IPS-15b (cell line): ENCODE data around the gene C10orf105.

Experiments
- H3K27me3 ChIP-seq: one replicate; pipeline ENCODE4 v1.6.1; 2013; ENCODE audit warnings: low read length; ENCODE audit not compliant: control insufficient read depth, insufficient read depth
- H3K36me3 ChIP-seq: one replicate; pipeline ENCODE4 v1.6.1; 2013; ENCODE audit warnings: low read length; ENCODE audit not compliant: control insufficient read depth, insufficient read depth
- H3K4me1 ChIP-seq: one replicate; pipeline ENCODE4 v1.6.1; 2013; ENCODE audit warnings: mild to moderate bottlenecking, low read length; ENCODE audit not compliant: control insufficient read depth, insufficient read depth
- H3K4me3 ChIP-seq: one replicate; pipeline ENCODE4 v1.5.1; 2013; ENCODE audit warnings: low read depth, low read length
- H3K9ac ChIP-seq: one replicate; pipeline ENCODE4 v1.6.1; 2013; ENCODE audit warnings: low read depth, mild to moderate bottlenecking, low read length
- H3K9me3 ChIP-seq: one replicate; pipeline ENCODE4 v1.6.1; 2013; ENCODE audit warnings: mild to moderate bottlenecking, low read length; ENCODE audit not compliant: control insufficient read depth, insufficient read depth

C10orf105 gene

GRCh38 chr10:71687077-71687476, 32.5 kb downstream of the C10orf105 start:
- Histone ChIP-seq H3K4me1 (peaks cover 3% of the 10 kb centered on the region), H3K9ac (no peak overlapping the region)

DNA sequence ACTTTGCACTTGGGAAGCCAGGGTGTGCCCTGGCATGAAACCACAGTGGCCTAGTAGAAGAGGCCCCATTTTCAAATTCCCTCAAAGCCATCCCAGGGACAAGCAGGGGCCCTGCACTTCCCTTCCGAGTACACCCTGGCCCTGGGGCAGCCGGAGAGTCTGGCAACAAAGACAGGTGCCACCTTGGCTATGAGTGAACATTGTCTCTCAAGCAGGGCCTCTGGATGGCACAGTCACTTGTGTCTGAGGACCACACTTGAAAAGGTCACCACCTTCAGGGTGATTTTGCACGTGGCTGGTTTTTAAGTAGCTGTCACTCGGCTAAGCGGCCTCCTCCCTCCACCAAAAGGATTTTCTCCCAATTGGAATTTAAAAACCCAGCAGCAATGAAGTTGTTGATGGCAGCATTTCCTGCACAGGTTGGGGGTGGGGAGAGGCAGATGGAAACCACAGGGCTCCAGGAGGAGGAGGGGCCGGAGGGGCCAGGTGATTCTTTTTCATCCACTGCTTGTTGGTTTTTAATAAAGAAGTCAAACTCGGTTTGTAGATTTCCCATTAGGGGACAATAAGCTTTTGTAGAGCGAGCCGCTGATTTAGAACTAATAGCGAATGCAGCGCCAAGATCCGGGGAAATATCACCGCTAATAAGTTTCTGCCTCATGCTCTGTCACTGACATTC, 33.9 kb downstream of the C10orf105 start:
- Histone ChIP-seq H3K27me3 (no peaks in the 10 kb centered on the region), H3K36me3 (no peaks in the 10 kb centered on the region), H3K9ac (peak overlapping the region; percentile 8), H3K4me1 (peaks cover 3% of the 10 kb centered on the region), H3K4me3 (no peak overlapping the region), H3K9me3 (no peaks in the 10 kb centered on the region)

More at GRCh38 chr10:71687077-71687476, 32.5 kb downstream of the C10orf105 start:
- no peaks in the 10 kb centered on the region for H3K9me3 ChIP-seq
- H3K4me3 ChIP-seq = no peak overlapping the region
- no peaks in the 10 kb centered on the region for H3K27me3 ChIP-seq
- no peaks in the 10 kb centered on the region for H3K36me3 ChIP-seq

GRCh38 chr10:71684356-71685173, 35.0 kb downstream of the C10orf105 start:
- H3K27me3 ChIP-seq = no peaks in the 10 kb centered on the region
- peaks cover 3% of the 10 kb centered on the region for H3K4me1 ChIP-seq
- H3K36me3 ChIP-seq = no peaks in the 10 kb centered on the region
- no peak overlapping the region for H3K4me3 ChIP-seq
- H3K9ac ChIP-seq = no peak overlapping the region
- H3K9me3 ChIP-seq = no peaks in the 10 kb centered on the region

GRCh38 chr10:71683301-71683700, 36.3 kb downstream of the C10orf105 start:
- Histone ChIP-seq H3K4me3 (no peak overlapping the region), H3K36me3 (no peaks in the 10 kb centered on the region), H3K4me1 (peaks cover 3% of the 10 kb centered on the region)

DNA sequence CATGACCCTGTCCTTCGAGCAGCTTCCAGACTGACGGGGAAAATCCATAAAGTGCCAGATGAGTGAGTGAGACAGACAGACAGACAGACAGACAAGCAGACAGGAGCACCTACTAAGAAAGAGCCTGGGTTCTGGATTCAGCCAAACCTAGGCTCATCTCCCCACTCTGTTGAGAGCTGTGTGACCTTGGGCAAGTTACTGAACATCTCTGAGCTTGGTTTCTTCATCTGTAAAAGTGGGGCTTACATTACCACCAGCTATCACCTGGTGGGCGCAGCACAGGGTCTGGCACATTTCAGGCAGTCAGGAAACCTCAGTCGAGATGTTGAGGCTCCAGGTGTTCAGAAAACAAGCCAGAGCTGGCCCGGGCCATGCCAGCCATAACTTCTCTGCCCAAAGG, 37.6 kb downstream of the C10orf105 start:
- H3K4me1 ChIP-seq = peaks cover 3% of the 10 kb centered on the region
- H3K36me3 ChIP-seq = no peaks in the 10 kb centered on the region
- H3K9ac ChIP-seq = no peak overlapping the region
- no peaks in the 10 kb centered on the region for H3K9me3 ChIP-seq
- H3K4me3 ChIP-seq = no peak overlapping the region
- H3K27me3 ChIP-seq = no peaks in the 10 kb centered on the region

More at GRCh38 chr10:71683301-71683700, 36.3 kb downstream of the C10orf105 start:
- Histone ChIP-seq H3K9ac (no peak overlapping the region), H3K9me3 (no peaks in the 10 kb centered on the region), H3K27me3 (no peaks in the 10 kb centered on the region)

- Histone ChIP-seq H3K9ac (no peak overlapping the region), H3K4me1 (no peaks in the 10 kb centered on the region), H3K9me3 (no peaks in the 10 kb centered on the region), H3K27me3 (no peaks in the 10 kb centered on the region), H3K4me3 (no peak overlapping the region), H3K36me3 (no peaks in the 10 kb centered on the region)
These were observed 40.2 kb downstream of the C10orf105 start for GRCh38 chr10:71679425-71679824.

- Histone ChIP-seq H3K9me3 (no peaks in the 10 kb centered on the region), H3K4me1 (no peaks in the 10 kb centered on the region), H3K9ac (no peak overlapping the region), H3K36me3 (no peaks in the 10 kb centered on the region), H3K4me3 (no peak overlapping the region), H3K27me3 (no peaks in the 10 kb centered on the region)
These were observed 41.3 kb downstream of the C10orf105 start for GRCh38 chr10:71678057-71678805.

GRCh38 chr10:71677261-71677660, 42.3 kb downstream of the C10orf105 start:
- Histone ChIP-seq H3K4me3 (no peak overlapping the region), H3K27me3 (no peaks in the 10 kb centered on the region), H3K36me3 (no peaks in the 10 kb centered on the region), H3K4me1 (no peaks in the 10 kb centered on the region), H3K9ac (no peak overlapping the region), H3K9me3 (no peaks in the 10 kb centered on the region)

GRCh38 chr10:71675295-71675970, 44.1 kb downstream of the C10orf105 start:
- Histone ChIP-seq H3K9me3 (no peaks in the 10 kb centered on the region), H3K36me3 (no peaks in the 10 kb centered on the region), H3K27me3 (no peaks in the 10 kb centered on the region), H3K4me1 (no peaks in the 10 kb centered on the region), H3K9ac (no peak overlapping the region), H3K4me3 (no peak overlapping the region)

- Histone ChIP-seq H3K9ac (no peak overlapping the region), H3K27me3 (no peaks in the 10 kb centered on the region), H3K4me3 (no peak overlapping the region)
These were observed 47.3 kb downstream of the C10orf105 start for GRCh38 chr10:71671994-71672946.

More at GRCh38 chr10:71671994-71672946, 47.3 kb downstream of the C10orf105 start:
- Histone ChIP-seq H3K36me3 (no peaks in the 10 kb centered on the region), H3K9me3 (no peaks in the 10 kb centered on the region), H3K4me1 (no peaks in the 10 kb centered on the region)
